Fibroblast of peridontal ligament (primary cell): Measurements from ENCODE around the gene SH3BP2.
A peak's percentile ranks its signal among the peaks of the same experiment; 100 is the strongest.

Experiments used
- DNase-seq: peaks from one replicate; pipeline ENCODE4 v3.0.0-alpha.2; 2010; ENCODE audit errors: extremely low read depth

The SH3BP2 gene

GRCh38 chr4:2790583-2791517 is 2.0 kb upstream of the SH3BP2 start:
- DNase-seq = no peak

GRCh38 chr4:2791518-2792395 is 1.1 kb upstream of the SH3BP2 start:
- no peak for DNase-seq

GRCh38 chr4:2792396-2792710 is 532 bp upstream of the SH3BP2 start:
- DNase-seq = no peak

- peak; percentile 32 for DNase-seq
These were observed 951 bp downstream of the SH3BP2 start for GRCh38 chr4:2793586-2794485.

- DNase-seq = peak; percentile 49
These were observed 1.8 kb downstream of the SH3BP2 start for GRCh38 chr4:2794486-2795299.

GRCh38 chr4:2795300-2795892 is 2.5 kb downstream of the SH3BP2 start:
- no peak for DNase-seq

- DNase-seq = no peak
These were observed 3.3 kb downstream of the SH3BP2 start for GRCh38 chr4:2795893-2796848.

GRCh38 chr4:2796849-2797544 is 4.1 kb downstream of the SH3BP2 start:
- no peak for DNase-seq

GRCh38 chr4:2797545-2798305 is 4.8 kb downstream of the SH3BP2 start:
- no peak for DNase-seq

- no peak for DNase-seq
These were observed 5.7 kb downstream of the SH3BP2 start for GRCh38 chr4:2798399-2799223.

- DNase-seq = no peak
These were observed 6.5 kb downstream of the SH3BP2 start for GRCh38 chr4:2799224-2799911.

GRCh38 chr4:2799971-2800690 is 7.2 kb downstream of the SH3BP2 start:
- no peak for DNase-seq

GRCh38 chr4:2800691-2801596 is 8.1 kb downstream of the SH3BP2 start:
- peak; percentile 33 for DNase-seq

GRCh38 chr4:2802618-2803531 is 10.0 kb downstream of the SH3BP2 start:
- DNase-seq = no peak
